GM12878 (cell line): Measurements from ENCODE around the gene GARNL3. TPM values are rescaled to one million over a fixed set of nuclear protein-coding genes. Genes with fewer than 3 reads are reported as not detected.
A peak's percentile ranks its signal among the peaks of the same experiment; 100 is the strongest.

Experiments used
- ATAC-seq: fragments of 200-7000 bp; cut with Tn5 transposase; 3 replicates; pipeline ENCODE4 v1.9.1; 2020; ENCODE audit warnings: mild to moderate bottlenecking, moderate library complexity
- BruUV-seq: library from RNA; stranded (reverse); fragments of 400-500 nt; replicated peaks from 2 replicates; lab custom pipeline; 2021; lab: Mats Ljungman, UMichigan
- CTCF ChIA-PET: fragments of 300-600 bp; sonication (Branson Sonifier 250); formaldehyde crosslinking; extraction: SDS; loops from one replicate; lab custom pipeline; 2021; ENCODE audit warnings: inconsistent platforms; lab: Yijun Ruan, JAX
- POLR2A ChIA-PET: fragments of 350-600 bp; formaldehyde crosslinking; extraction: SDS; loops from one replicate; lab custom pipeline; 2021; ENCODE audit warnings: inconsistent platforms; lab: Charles Lee
- RAD21 ChIA-PET: fragments of 300-600 bp; sonication (Branson Sonifier 250); formaldehyde crosslinking; loops from one replicate; lab custom pipeline; 2023; ENCODE audit warnings: antibody characterized with exemption; ENCODE audit not compliant: unreplicated experiment; lab: Charles Lee
- SMC1A ChIA-PET: fragments of 300-600 bp; sonication (Branson Sonifier 250); formaldehyde crosslinking; loops from one replicate; lab custom pipeline; 2023; ENCODE audit not compliant: unreplicated experiment, uncharacterized antibody; lab: Charles Lee
- DNase-seq: peaks from one replicate; pipeline ENCODE4 v3.0.0-alpha.2; 2011; ENCODE audit warnings: low read depth, low spot score
- FAIRE-seq: peaks from 3 replicates; lab custom pipeline; 2011; peaks lifted over from hg19 to GRCh38; lab: Jason Lieb, UNC
- H2AFZ ChIP-seq: 2 replicates; pipeline ENCODE4 v1.6.0; 2011; ENCODE audit warnings: low read depth, low read length, control low read depth; ENCODE audit not compliant: control insufficient read depth
- H3K27ac ChIP-seq: 2 replicates; pipeline ENCODE4 v1.5.1; 2011; ENCODE audit warnings: control low read depth; ENCODE audit not compliant: control insufficient read depth, insufficient read depth
- H3K27me3 ChIP-seq, 2 experiments: replicated peaks in 1 of 2; 2 replicates each; pipeline versions ENCODE4 v1.6.0 to v1.6.1; 2011; ENCODE audit warnings: low read length in 1 of 2; ENCODE audit not compliant: control insufficient read depth in 2 of 2, insufficient read depth in 2 of 2
- H3K36me3 ChIP-seq, 2 experiments: 2 replicates each; pipeline ENCODE4 v1.5.1; 2011; ENCODE audit warnings: low read length in 1 of 2; ENCODE audit not compliant: control insufficient read depth in 2 of 2, insufficient read depth in 2 of 2
- H3K4me1 ChIP-seq: 2 replicates; pipeline ENCODE4 v1.6.1; 2011; ENCODE audit warnings: mild to moderate bottlenecking, low read length, moderate library complexity, mixed read lengths; ENCODE audit not compliant: control insufficient read depth, insufficient read depth
- H3K4me2 ChIP-seq: 2 replicates; pipeline ENCODE4 v1.6.0; 2011; ENCODE audit warnings: control low read depth; ENCODE audit not compliant: control insufficient read depth, insufficient read depth
- H3K4me3 ChIP-seq: fragments of 200-600 bp; sonication (generic); 2 replicates; pipeline ENCODE4 v1.5.1; 2016
- H3K79me2 ChIP-seq: 2 replicates; pipeline ENCODE4 v1.6.0; 2011; ENCODE audit warnings: low read length; ENCODE audit not compliant: control insufficient read depth, insufficient read depth
- H3K9ac ChIP-seq: 2 replicates; pipeline ENCODE4 v1.8.0; 2011; ENCODE audit warnings: low read length, control low read depth, mixed read lengths; ENCODE audit not compliant: control insufficient read depth, insufficient read depth
- H3K9me3 ChIP-seq: replicated peaks from 3 replicates; pipeline ENCODE4 v1.5.1; 2011; ENCODE audit warnings: mild to moderate bottlenecking, low read length; ENCODE audit not compliant: control insufficient read depth, insufficient read depth
- H4K20me1 ChIP-seq: 2 replicates; pipeline ENCODE4 v1.6.0; 2011; ENCODE audit not compliant: control insufficient read depth, insufficient read depth
- BHLHE40 ChIP-seq, 2 experiments: fragments of 450-650 bp in 1 of 2; IDR thresholded peaks; 2 replicates each; pipeline ENCODE4 v1.6.1; 2011 to 2017; ENCODE audit warnings: low read depth in 2 of 2, borderline replicate concordance in 1 of 2, improper control_type of control experiment in 1 of 2, low read length in 1 of 2, mild to moderate bottlenecking in 1 of 2
- CBX3 ChIP-seq: fragments of 200-600 bp; sonication (generic); IDR thresholded peaks from 2 replicates; pipeline ENCODE4 v1.6.1; 2016; ENCODE audit warnings: low read depth, borderline replicate concordance
- KAT2A ChIP-seq: conservative IDR thresholded peaks from 2 replicates; pipeline ENCODE4 v1.6.1; 2011; ENCODE audit warnings: low read depth, low read length; ENCODE audit not compliant: control insufficient read depth
- LARP7 ChIP-seq: fragments of 450-650 bp; IDR thresholded peaks from 2 replicates; pipeline ENCODE4 v1.6.1; 2017; ENCODE audit warnings: mild to moderate bottlenecking
- MYB ChIP-seq: fragments of 150-350 bp; IDR thresholded peaks from 2 replicates; pipeline ENCODE4 v1.6.1; 2014; ENCODE audit warnings: mild to moderate bottlenecking, low read depth, low read length, borderline replicate concordance
- NFIC ChIP-seq: IDR thresholded peaks from 2 replicates; pipeline ENCODE4 v1.6.1; 2012; ENCODE audit warnings: low read depth, mild to moderate bottlenecking, inconsistent platforms, low read length, moderate library complexity
- TCF12 ChIP-seq: IDR thresholded peaks from 2 replicates; pipeline ENCODE4 v1.6.1; 2011; ENCODE audit warnings: low read depth, mild to moderate bottlenecking, low read length
- TCF7 ChIP-seq: IDR thresholded peaks from 2 replicates; pipeline ENCODE4 v1.6.1; 2014; ENCODE audit warnings: antibody characterized with exemption, borderline replicate concordance
- WGBS: methylation state at CpG from one replicate; pipeline ENCODE4 v1.1.6; 2016; ENCODE audit warnings: low lambda C conversion rate; ENCODE audit not compliant: insufficient replicate concordance, insufficient coverage; ENCODE audit errors: missing lambda C conversion rate; 5-methylcytosine and 5-hydroxymethylcytosine counted together
- in situ Hi-C: fragments of 300-500 bp; cut with MboI; formaldehyde crosslinking; loops from 9 replicates; pipeline ENCODE4 v1.14.3; 2018; ENCODE audit warnings: mixed read lengths
- intact Hi-C: fragments of 100-400 bp; cut with micrococcal nuclease; formaldehyde crosslinking; loops from one replicate; pipeline ENCODE4 v1.14.2; 2022; ENCODE audit not compliant: unreplicated experiment
- polyA plus RNA-seq, 11 experiments: library from polyadenylated mRNA; depleted of rRNA in 4 of 11; unstranded in 6 of 11; stranded (reverse) in 5 of 11; fragments of >200 nt; fragmentation: Nextera tagmentation in 4 of 11; fragmentation: Illumina TruSeq in 1 of 11; extraction: Ambion mirVana in 4 of 11; extraction: Trizol in 1 of 11; gene quantifications; 1 replicate in 1 of 11; 2 replicates in 10 of 11; pipeline versions ENCODE4 v1.2.1 to v1.2.3, GENCODE V29; 2011 to 2016; ENCODE audit warnings: inconsistent platforms in 2 of 11, missing spikeins in 2 of 11, low read depth in 1 of 11
- total RNA-seq, 4 experiments: library from RNA; depleted of rRNA in 3 of 4; stranded (reverse); fragments of >200 nt in 3 of 4; fragmentation: Illumina TruSeq in 1 of 4; extraction: Trizol in 1 of 4; gene quantifications; 2 replicates each; pipeline versions ENCODE4 v1.2.1 to v1.2.3, GENCODE V29; 2013 to 2021
- TF ChIP-seq, protein P1 (sequence below): IDR thresholded peaks from 2 replicates; pipeline ENCODE4 v1.6.1; 2012; ENCODE audit warnings: improper control_type of control experiment, low read depth, low read length; ENCODE audit not compliant: insufficient replicate concordance

GARNL3 gene
- total and polyA plus RNA-seq, 10 of the 15 experiments (the other 5 are each of a cell fraction or from before 2014, with no cell fraction given) = 0.89 to 13.2 (median 6.3) TPM

DNA sequence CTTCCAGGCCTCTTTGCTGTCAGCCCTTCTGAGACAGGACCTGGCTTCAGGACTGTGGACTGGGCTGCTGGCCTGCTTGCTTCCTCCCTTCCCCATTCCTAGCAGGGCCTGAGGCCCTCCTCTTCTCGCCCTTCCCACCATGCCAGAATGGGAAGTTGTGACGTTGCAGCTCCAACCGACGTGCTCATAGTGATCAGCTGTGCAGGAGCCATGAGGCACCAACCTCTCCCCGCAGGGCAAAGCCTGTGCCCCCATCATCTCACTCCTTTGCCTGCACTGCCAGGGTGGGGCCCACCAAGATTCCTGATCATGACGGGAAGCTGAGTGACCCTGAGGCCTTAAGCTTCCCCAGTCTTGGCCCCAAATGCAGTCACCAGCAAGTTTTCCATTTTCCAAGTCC lies 45.1 kb upstream of the GARNL3 start (continued):
- TF ChIP-seq, protein P1, sequence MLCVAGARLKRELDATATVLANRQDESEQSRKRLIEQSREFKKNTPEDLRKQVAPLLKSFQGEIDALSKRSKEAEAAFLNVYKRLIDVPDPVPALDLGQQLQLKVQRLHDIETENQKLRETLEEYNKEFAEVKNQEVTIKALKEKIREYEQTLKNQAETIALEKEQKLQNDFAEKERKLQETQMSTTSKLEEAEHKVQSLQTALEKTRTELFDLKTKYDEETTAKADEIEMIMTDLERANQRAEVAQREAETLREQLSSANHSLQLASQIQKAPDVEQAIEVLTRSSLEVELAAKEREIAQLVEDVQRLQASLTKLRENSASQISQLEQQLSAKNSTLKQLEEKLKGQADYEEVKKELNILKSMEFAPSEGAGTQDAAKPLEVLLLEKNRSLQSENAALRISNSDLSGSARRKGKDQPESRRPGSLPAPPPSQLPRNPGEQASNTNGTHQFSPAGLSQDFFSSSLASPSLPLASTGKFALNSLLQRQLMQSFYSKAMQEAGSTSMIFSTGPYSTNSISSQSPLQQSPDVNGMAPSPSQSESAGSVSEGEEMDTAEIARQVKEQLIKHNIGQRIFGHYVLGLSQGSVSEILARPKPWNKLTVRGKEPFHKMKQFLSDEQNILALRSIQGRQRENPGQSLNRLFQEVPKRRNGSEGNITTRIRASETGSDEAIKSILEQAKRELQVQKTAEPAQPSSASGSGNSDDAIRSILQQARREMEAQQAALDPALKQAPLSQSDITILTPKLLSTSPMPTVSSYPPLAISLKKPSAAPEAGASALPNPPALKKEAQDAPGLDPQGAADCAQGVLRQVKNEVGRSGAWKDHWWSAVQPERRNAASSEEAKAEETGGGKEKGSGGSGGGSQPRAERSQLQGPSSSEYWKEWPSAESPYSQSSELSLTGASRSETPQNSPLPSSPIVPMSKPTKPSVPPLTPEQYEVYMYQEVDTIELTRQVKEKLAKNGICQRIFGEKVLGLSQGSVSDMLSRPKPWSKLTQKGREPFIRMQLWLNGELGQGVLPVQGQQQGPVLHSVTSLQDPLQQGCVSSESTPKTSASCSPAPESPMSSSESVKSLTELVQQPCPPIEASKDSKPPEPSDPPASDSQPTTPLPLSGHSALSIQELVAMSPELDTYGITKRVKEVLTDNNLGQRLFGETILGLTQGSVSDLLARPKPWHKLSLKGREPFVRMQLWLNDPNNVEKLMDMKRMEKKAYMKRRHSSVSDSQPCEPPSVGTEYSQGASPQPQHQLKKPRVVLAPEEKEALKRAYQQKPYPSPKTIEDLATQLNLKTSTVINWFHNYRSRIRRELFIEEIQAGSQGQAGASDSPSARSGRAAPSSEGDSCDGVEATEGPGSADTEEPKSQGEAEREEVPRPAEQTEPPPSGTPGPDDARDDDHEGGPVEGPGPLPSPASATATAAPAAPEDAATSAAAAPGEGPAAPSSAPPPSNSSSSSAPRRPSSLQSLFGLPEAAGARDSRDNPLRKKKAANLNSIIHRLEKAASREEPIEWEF = no peak

DNA sequence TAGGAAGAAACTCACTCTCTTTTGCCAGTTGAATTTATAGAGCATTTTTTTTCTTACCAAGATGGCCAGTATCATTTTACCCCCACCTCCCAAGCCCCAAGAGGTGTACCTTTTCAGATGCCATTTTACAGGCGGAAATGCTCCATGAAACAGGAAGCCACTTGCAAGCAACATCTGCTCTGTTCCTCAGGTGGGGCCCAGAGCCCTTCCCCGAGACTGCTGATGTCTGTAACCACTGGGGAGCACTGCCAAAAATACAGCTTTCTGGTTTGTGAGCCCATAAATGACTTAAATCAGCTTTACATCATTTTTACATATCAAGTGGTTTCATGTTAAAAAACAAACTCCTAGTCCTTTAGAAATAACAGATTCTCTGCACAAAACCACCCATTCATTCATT lies 42.9 kb upstream of the GARNL3 start:
- FAIRE-seq (peak; percentile 69), DNase-seq (no peak), ATAC-seq (no peak)
- WGBS = 0% methylated on average over 2 of the region's 2 CpGs
- Histone ChIP-seq H3K9ac (no peak overlapping the region), H3K79me2 (no peaks in the 10 kb centered on the region), H3K27ac (no peak overlapping the region), H2AFZ (no peak overlapping the region), H3K4me1 (peaks cover 27% of the 10 kb centered on the region), H4K20me1 (no peaks in the 10 kb centered on the region), H3K4me3 (no peak overlapping the region), H3K4me2 (no peak overlapping the region), H3K9me3 (no peaks in the 10 kb centered on the region), H3K36me3 (no peaks in the 10 kb centered on the region), H3K27me3 (peaks cover 0 to 2% of the 10 kb centered on the region in 2 experiments; a peak in 2 of 4 replicates)
- POLR2A ChIA-PET = no interaction called here
- RAD21 ChIA-PET = interaction anchor here (1.0 kb wide), 1 partner anchor 176 kb away, joined by 3 read pairs; the partner anchor contains the start of gene SLC2A8
- SMC1A ChIA-PET = no interaction called here
- CTCF ChIA-PET = no interaction called here
- TF ChIP-seq TCF12 (no peak), CBX3 (no peak), MYB (no peak), TCF7 (no peak), NFIC (no peak), KAT2A (no peak), BHLHE40 (IDR thresholded peaks at IDR 0.05; ENCODE audit: borderline replicate concordance in 1 of 2, low read depth in 2 of 2, low read length in 1 of 2) (no peak), LARP7 (no peak)
- in situ Hi-C loops = no loop called here
- intact Hi-C loops = no loop called here
- no TSS peak for BruUV-seq
